Heart left ventricle (tissue), 16 donors: Measurements from ENCODE around the gene AAK1. TPM values are rescaled to one million over a fixed set of nuclear protein-coding genes. Genes with fewer than 3 reads are reported as not detected.

Experiments
- ATAC-seq, 4 donors: fragments of 200-7000 bp; cut with Tn5 transposase; one replicate each; pipeline ENCODE4 v1.9.1; 2020 to 2022; ENCODE audit warnings: moderate library complexity in 4 of 4, mild to moderate bottlenecking in 3 of 4, moderate number of reproducible peaks in 1 of 4
- DNase-seq, 5 donors: peaks; one replicate each; pipeline ENCODE4 v3.0.0-alpha.2; 2020
- H3K27ac ChIP-seq, 12 donors: fragments of 200-600 bp; sonication (generic) in 4 of 12; one replicate each; pipeline versions ENCODE4 v1.5.0 to v1.8.0; 2016 to 2022; ENCODE audit warnings: mild to moderate bottlenecking in 2 of 12
- H3K27me3 ChIP-seq, 9 donors: fragments of 200-600 bp; sonication (generic) in 2 of 9; one replicate each; pipeline versions ENCODE4 v1.5.1 to v1.8.0; 2016 to 2022; ENCODE audit warnings: mild to moderate bottlenecking in 3 of 9
- H3K36me3 ChIP-seq, 9 donors: fragments of 200-600 bp; sonication (generic) in 2 of 9; one replicate each; pipeline versions ENCODE4 v1.5.0 to v1.8.0; 2018 to 2022; ENCODE audit warnings: mild to moderate bottlenecking in 2 of 9
- H3K4me1 ChIP-seq, 12 donors: fragments of 200-600 bp; sonication (generic) in 4 of 12; one replicate each; pipeline versions ENCODE4 v1.5.0 to v1.8.0; 2016 to 2022; ENCODE audit warnings: mild to moderate bottlenecking in 3 of 12
- H3K4me3 ChIP-seq, 12 donors: fragments of 200-600 bp; sonication (generic) in 4 of 12; one replicate each; pipeline versions ENCODE4 v1.5.0 to v1.8.0; 2017 to 2022; ENCODE audit warnings: mild to moderate bottlenecking in 9 of 12, moderate library complexity in 4 of 12
- H3K9me3 ChIP-seq, 12 donors: fragments of 200-600 bp; sonication (generic) in 4 of 12; one replicate each; pipeline versions ENCODE4 v1.5.0 to v1.8.0; 2016 to 2022; ENCODE audit warnings: mild to moderate bottlenecking in 1 of 12
- POLR2A ChIP-seq, 2 donors: fragments of 450-650 bp; IDR thresholded peaks; one replicate each; pipeline ENCODE4 v1.6.1; 2017; ENCODE audit warnings: antibody characterized with exemption in 2 of 2, mild to moderate bottlenecking in 2 of 2, moderate library complexity in 2 of 2
- WGBS, 4 donors: extraction: QIAGEN DNeasy Blood & Tissue Kit in 2 of 4; methylation state at CpG; one replicate each; pipeline versions ENCODE4 v1.1.5 to v1.1.7; 2013 to 2018; 5-methylcytosine and 5-hydroxymethylcytosine counted together
- intact Hi-C, 10 donors: fragments of 100-400 bp; cut with DNase I; formaldehyde crosslinking; loops; one replicate each; pipeline versions ENCODE4 v1.11.1 to v1.14.2; 2022
- polyA plus RNA-seq, 2 donors: library from polyadenylated mRNA; stranded (reverse); fragments of 200-250 nt; gene quantifications; one replicate each; pipeline ENCODE4 v1.2.3, GENCODE V29; 2013
- total RNA-seq, 9 donors: library from RNA; depleted of rRNA in 2 of 9; stranded (reverse); fragments of >200 nt in 2 of 9; fragmentation: NEBNext Ultra II Directional in 3 of 9; extraction: Animal tissue kit (Norgen Biotek cat#: 25700) in 3 of 9; gene quantifications; one replicate each; pipeline versions ENCODE4 v1.1.0 to v1.2.4, GENCODE V29; 2016 to 2023
- TF ChIP-seq, protein P1 (sequence below), 12 donors: fragments of 200-600 bp; sonication (generic) in 4 of 12; IDR thresholded peaks; one replicate each; pipeline versions ENCODE4 v1.5.0 to v1.8.0; 2018 to 2022; ENCODE audit warnings: antibody characterized with exemption in 12 of 12, mild to moderate bottlenecking in 5 of 12
- donor health status: ischemic (EF 13 %, LVEDD 7.1; RV severe dilation, severe dysfunction).
- donor health status: healthy with polysubstance abuse.
- donor health status: DM: no; HTN: yes; CAD: no.
- donor health status: DM: no; HTN: no; CAD: no.
- donor health status: ischemic (EF 25% LVEDD 6.9; RV normal size, moderate dysfunction).
- donor health status: ischemic (EF 25% LVEDD 5.7; RV mildly dilated, moderate dysfunction).
- donor health status: healthy.
- donor health status: DM: yes; HTN: yes; CAD: no.
- donor health status: ischemic (EF 35%, LVEDD 5.7; RV mildly dilated, moderate dysfunction).
- donor health status: nonischemic (EF 11% LVEDD 7.7; RV severe dilation, severe dysfunction).
- donor health status: DM: yes; HTN: yes; CAD: no.
- donor health status: PGD.
- donor health status: ischemic (EF 29% LVEDD 5.4; RV normal size, mild dysfunction).
- donor health status: nonischemic (EF 23%, LVEDD 6.1; RV moderate dilation, normal function).

The AAK1 gene
- total and polyA plus RNA-seq, 11 donors, result 34.4 to 167 (median 122) TPM

GRCh38 chr2:69549421-69549820, 94.1 kb downstream of the AAK1 start:
- H3K4me1 ChIP-seq, result peaks cover 0 to 49% (median 13%) of the 10 kb centered on the region in 12 donors

DNA sequence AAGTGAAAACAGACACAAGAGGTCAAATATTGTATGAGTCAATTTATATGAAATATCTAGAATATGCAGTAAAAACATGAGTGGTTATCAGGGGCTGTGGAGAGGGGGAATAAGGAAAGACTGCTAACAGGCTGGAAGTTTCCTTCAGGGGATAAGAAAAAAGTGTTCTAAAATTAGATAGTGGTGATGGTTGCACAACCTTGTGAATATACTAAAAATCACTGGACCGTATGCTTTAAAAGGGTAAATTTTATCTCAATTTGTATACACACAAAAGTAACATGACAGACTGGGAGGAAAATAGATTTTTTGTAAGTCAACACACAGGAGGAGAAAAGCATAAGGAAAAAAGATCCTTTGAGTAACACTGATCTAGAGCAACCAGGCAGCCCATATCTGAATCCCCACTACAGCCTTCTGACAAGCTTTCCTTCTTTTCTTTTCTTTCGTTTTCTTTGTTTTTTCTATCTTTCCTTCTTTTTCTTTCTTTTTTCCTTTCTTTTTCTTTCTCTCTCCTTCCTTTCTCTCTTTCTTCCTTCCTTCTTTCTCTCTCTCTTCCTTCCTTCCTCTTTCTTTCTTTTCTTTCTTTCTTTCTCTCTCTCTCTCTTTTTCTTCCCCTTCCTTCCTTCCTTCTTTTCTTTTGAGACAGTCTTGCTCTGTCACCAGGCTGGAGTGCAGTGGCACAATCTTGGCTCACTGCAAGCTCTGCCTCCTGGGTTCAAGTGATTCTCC, 95.4 kb downstream of the AAK1 start:
- DNase-seq, result no peak
- Histone ChIP-seq H3K9me3 (peaks cover 0 to 14% (median 0%) of the 10 kb centered on the region in 12 donors), H3K4me3 (no peak overlapping the region), H3K27ac (peak overlapping the region in 1 of 12 donors; percentile 23), H3K36me3 (peaks cover 0 to 26% (median 10%) of the 10 kb centered on the region in 9 donors), H3K4me1 (peaks cover 0 to 41% (median 11%) of the 10 kb centered on the region in 12 donors), H3K27me3 (no peaks in the 10 kb centered on the region)
- 52 to 76% (median 56%) methylated on average over 2 of the region's 2 CpGs for WGBS, 4 donors
- ATAC-seq, result no peak
- intact Hi-C loops, result no loop called here
- TF ChIP-seq POLR2A (IDR thresholded peaks at IDR 0.05), result no peak
- TF ChIP-seq, protein P1, sequence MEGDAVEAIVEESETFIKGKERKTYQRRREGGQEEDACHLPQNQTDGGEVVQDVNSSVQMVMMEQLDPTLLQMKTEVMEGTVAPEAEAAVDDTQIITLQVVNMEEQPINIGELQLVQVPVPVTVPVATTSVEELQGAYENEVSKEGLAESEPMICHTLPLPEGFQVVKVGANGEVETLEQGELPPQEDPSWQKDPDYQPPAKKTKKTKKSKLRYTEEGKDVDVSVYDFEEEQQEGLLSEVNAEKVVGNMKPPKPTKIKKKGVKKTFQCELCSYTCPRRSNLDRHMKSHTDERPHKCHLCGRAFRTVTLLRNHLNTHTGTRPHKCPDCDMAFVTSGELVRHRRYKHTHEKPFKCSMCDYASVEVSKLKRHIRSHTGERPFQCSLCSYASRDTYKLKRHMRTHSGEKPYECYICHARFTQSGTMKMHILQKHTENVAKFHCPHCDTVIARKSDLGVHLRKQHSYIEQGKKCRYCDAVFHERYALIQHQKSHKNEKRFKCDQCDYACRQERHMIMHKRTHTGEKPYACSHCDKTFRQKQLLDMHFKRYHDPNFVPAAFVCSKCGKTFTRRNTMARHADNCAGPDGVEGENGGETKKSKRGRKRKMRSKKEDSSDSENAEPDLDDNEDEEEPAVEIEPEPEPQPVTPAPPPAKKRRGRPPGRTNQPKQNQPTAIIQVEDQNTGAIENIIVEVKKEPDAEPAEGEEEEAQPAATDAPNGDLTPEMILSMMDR (IDR thresholded peaks at IDR 0.05), result no peak

More at GRCh38 chr2:69549421-69549820, 94.1 kb downstream of the AAK1 start:
- no peak for TF ChIP-seq POLR2A (IDR thresholded peaks at IDR 0.05)
- TF ChIP-seq, protein P1 (IDR thresholded peaks at IDR 0.05), result no peak
- ATAC-seq (no peak), DNase-seq (no peak)
- Histone ChIP-seq H3K4me3 (no peak overlapping the region), H3K27ac (no peak overlapping the region), H3K9me3 (peaks cover 0 to 14% (median 0%) of the 10 kb centered on the region in 12 donors), H3K27me3 (no peaks in the 10 kb centered on the region), H3K36me3 (peaks cover 0 to 14% (median 0%) of the 10 kb centered on the region in 9 donors)
- intact Hi-C loops, result no loop called here

- WGBS, 4 donors, result 94 to 98% (median 97%) methylated on average over 1 of the region's 1 CpG
- H3K36me3 ChIP-seq, result peaks cover 0 to 40% (median 25%) of the 10 kb centered on the region in 9 donors
- no peak overlapping the region for H3K27ac ChIP-seq
- DNase-seq, result no peak
- no peaks in the 10 kb centered on the region for H3K27me3 ChIP-seq
- peaks cover 0 to 14% (median 0%) of the 10 kb centered on the region in 12 donors for H3K9me3 ChIP-seq
- no peak for ATAC-seq
- TF ChIP-seq, protein P1 (IDR thresholded peaks at IDR 0.05), result no peak
- TF ChIP-seq POLR2A (IDR thresholded peaks at IDR 0.05), result no peak
- intact Hi-C loops, result no loop called here
- peaks cover 0 to 41% (median 11%) of the 10 kb centered on the region in 12 donors for H3K4me1 ChIP-seq
- no peak overlapping the region for H3K4me3 ChIP-seq
These were observed 96.9 kb downstream of the AAK1 start for GRCh38 chr2:69546646-69547045.

GRCh38 chr2:69545477-69545932, 98.0 kb downstream of the AAK1 start:
- peaks cover 0 to 14% (median 0%) of the 10 kb centered on the region in 12 donors for H3K9me3 ChIP-seq
- H3K4me3 ChIP-seq, result no peak overlapping the region
- ATAC-seq, result no peak
- peaks cover 0 to 41% (median 11%) of the 10 kb centered on the region in 12 donors for H3K4me1 ChIP-seq
- intact Hi-C loops, result no loop called here
- TF ChIP-seq, protein P1 (IDR thresholded peaks at IDR 0.05), result no peak
- no peak for TF ChIP-seq POLR2A (IDR thresholded peaks at IDR 0.05)
- no peak overlapping the region for H3K27ac ChIP-seq
- peaks cover 0 to 44% (median 35%) of the 10 kb centered on the region in 9 donors for H3K36me3 ChIP-seq
- DNase-seq, result no peak
- WGBS, 4 donors, result 66 to 75% (median 72%) methylated on average over 2 of the region's 2 CpGs
- no peaks in the 10 kb centered on the region for H3K27me3 ChIP-seq
